PC-9 (cell line): ENCODE measurements around the gene BMP8A.
"Not testable (repeated sequence)": the region's sequence is repeated elsewhere in the genome, so short reads cannot be mapped to it uniquely, and the experiment has no call there.

Experiments
- CTCF ChIP-seq: fragments of 200-600 bp; sonication (generic); conservative IDR thresholded peaks from 2 replicates; pipeline ENCODE4 v1.6.1; 2017; ENCODE audit warnings: mixed run types, antibody characterized with exemption, mild to moderate bottlenecking, moderate library complexity
- EZH2 ChIP-seq: fragments of 200-600 bp; sonication (generic); IDR thresholded peaks from 2 replicates; pipeline ENCODE4 v1.8.0; 2017; ENCODE audit warnings: antibody characterized with exemption, low read depth

DNA sequence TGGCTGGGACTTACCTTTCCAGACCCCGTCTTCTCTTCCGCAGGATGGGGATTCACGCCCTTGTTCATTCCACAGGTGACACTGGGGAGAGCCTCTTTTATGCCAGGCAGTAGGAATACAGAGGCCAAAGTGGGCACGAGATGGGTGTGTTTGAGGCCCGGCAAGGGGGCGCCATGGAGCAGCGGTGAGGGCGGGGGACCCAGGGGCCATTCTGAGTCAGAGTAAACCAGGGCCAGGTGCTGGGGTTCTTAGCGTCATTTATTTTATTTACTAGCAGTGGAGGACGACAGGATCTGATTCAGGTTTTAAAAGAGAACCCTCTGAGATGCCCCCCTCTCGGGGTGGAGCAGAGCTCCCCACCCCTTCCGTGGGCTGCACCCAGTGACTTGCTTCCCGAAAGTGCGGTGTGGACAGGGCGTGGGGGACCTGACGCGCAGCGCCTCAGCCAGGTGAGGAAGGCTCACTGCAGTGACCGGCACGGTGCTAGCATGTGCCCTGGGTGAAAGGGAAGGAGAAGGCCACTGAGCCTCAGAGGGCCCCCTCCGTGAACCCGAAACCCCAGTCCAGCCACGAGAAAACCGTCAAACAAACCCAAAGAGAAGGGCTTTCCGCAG is 20.9 kb downstream of the BMP8A start:
- not testable (repeated sequence) for TF ChIP-seq CTCF, EZH2
